SK-N-MC (cell line): ENCODE data around the gene SSTR4.

ENCODE experiments used
- EZH2 ChIP-seq: fragments of 200-600 bp; sonication (generic); IDR thresholded peaks from one replicate; pipeline ENCODE4 v1.6.1; 2017; ENCODE audit warnings: antibody characterized with exemption
- POLR2AphosphoS5 ChIP-seq: IDR thresholded peaks from 2 replicates; pipeline ENCODE4 v1.6.1; 2012; ENCODE audit warnings: mild to moderate bottlenecking, low read depth, low read length, borderline replicate concordance

DNA sequence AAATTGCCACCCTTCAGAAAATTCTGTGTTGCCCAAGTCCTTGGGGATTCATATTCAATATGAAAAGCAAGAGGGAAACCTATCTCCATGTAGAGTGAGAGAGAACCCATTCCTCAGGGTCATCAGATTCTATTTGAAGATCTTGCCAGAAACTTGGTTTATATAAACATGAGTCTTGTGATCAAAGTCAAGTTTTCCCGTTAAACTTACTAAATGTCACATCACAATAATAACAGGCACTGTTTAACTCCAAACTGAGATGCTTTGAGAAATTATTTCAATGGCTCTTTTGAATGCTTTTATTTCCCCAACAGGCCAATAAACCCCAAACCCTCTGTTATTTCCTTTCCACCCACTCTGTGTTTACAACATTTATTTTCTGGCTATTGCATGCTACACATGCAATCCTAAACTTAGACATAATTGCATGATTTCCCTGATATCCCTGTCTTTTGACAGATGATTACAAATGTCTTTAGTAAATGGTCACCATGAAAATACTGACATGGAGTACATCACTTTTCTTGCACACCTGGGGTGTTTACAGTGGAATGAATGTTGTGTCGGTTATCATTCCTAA is 31.1 kb upstream of the SSTR4 start:
- TF ChIP-seq POLR2AphosphoS5: no peak
- no peak for TF ChIP-seq EZH2
